CD4-positive, alpha-beta T cell treated with Interleukin-2 at 100 ng/mL for 4 hours (primary cell): ENCODE measurements around the gene NAPG.
"Not testable (repeated sequence)": the region's sequence is repeated elsewhere in the genome, so short reads cannot be mapped to it uniquely, and the experiment has no call there.

Experiments used
- DNase-seq: peaks from one replicate; pipeline ENCODE4 v3.0.0-alpha.2; 2020; ENCODE audit warnings: low spot score

NAPG gene

DNA sequence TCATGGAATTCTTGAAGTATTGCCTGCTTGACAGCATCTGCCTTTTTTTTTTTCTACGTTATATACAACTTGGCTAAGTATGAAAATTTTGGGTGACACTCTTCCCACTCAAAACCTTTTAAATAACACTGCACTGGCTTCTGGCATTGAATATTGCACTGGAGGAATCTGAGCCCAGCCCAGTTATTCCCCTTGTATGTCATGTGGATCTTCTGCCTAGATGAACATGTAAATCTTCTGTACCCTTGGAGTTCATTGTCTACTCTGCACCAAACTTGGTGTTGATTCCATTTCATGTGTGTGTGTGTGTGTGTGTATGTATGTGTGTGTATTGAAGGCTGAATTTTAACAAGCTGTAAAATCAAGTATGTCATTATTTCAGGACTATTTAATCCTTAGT is 59.4 kb downstream of the NAPG start:
- no peak for DNase-seq

DNA sequence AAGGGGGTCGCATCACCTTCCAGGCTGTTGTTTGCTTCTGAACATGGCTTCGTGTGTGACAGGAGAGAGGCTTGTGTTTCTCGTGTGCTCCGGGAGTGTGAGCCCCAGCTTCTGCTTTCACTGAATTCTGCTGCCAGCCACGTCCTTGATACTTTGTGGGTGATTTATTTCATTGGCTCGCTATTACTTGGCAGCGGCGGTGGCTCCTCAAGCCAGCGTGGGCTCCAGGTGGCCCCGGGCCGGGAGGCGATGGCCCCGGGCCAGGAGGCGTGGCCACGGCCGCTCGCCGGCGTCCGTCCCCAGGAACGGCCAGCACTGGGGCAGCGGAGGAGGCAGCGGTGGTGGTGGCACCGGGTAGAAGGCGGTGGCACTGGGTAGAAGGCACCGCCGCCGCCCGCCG is 63.1 kb downstream of the NAPG start:
- no peak for DNase-seq

DNA sequence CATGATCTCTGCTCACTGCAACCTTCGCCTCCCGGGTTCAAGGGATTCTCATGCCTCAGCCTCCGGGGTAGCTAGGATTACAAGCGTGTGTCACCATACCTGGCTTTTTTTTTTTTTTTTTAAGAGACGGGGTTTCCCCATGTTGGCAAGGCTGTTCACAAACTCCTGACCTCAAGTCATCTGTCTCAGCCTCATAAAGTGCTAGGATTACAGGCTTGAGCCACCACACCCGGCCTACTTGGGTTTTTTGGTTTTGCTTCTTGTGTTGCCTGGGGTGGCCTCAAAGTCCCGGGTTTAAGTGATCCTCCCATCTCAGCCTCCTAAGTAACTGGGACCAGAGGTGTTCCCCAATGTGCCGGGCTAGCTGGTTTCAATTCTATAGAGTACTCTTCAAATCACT is 64.6 kb downstream of the NAPG start:
- no peak for DNase-seq

DNA sequence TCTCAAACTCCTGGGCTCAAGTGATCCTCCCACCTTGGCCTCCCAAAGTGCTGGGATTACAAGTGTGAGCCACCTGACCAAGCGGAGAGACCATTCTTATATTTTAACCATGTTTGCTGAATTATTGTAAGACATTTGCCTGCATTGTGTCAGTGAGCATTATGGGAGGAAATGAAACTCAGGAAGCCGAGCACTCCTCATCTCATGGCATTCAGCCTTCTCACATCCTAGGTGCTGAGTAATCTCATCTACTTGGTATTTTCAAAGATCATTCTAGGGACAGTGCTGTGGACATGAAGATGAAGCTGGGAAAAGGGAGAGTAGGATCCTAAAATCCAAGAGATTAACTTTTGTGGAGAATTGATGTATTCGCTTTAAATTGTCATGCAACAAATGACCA is 66.1 kb downstream of the NAPG start:
- no peak for DNase-seq

GRCh38 chr18:10593366-10594022 is 67.7 kb downstream of the NAPG start:
- not testable (repeated sequence) for DNase-seq

- DNase-seq: not testable (repeated sequence)
Observed at GRCh38 chr18:10595917-10596316, 70.1 kb downstream of the NAPG start.

- not testable (repeated sequence) for DNase-seq
Observed at GRCh38 chr18:10597695-10598094, 71.9 kb downstream of the NAPG start.

DNA sequence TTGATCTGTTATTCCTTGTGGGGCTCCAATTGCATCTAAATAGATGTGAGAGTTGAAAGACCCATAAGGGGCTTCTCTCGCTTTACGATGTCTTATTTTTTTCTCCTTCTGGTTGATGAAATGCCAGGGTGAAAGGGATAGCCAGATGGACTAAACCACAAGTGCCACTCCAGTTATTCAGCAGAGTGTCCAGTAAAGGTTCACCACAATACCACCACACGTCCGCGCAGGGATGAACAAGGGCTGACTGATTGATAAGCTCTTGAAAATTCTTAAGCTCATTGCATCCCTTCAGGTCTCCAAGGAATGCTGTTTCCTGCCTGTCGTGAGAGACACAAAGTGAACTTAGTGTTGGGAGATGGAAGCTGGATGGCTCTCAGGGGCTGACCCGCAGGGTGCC is 74.9 kb downstream of the NAPG start:
- not testable (repeated sequence) for DNase-seq
